Activated T-helper 9 cell treated with anti-CD3 and anti-CD28 coated beads, Interleukin-2, amount 50 U/mL, for 16 hours (primary cell): ENCODE measurements around the gene ZEB2.

Experiments used
- DNase-seq: peaks from one replicate; pipeline ENCODE4 v3.0.0-alpha.2; 2020; ENCODE audit warnings: low read depth

Gene ZEB2

GRCh38 chr2:144449028-144449406 lies 70.9 kb downstream of the ZEB2 start:
- DNase-seq: no peak

- no peak for DNase-seq
Measured at GRCh38 chr2:144448389-144449027, 71.4 kb downstream of the ZEB2 start.

GRCh38 chr2:144447535-144447934 lies 72.4 kb downstream of the ZEB2 start:
- DNase-seq: no peak

- no peak for DNase-seq
Measured at GRCh38 chr2:144446136-144446535, 73.8 kb downstream of the ZEB2 start.

GRCh38 chr2:144445196-144445595 lies 74.7 kb downstream of the ZEB2 start:
- no peak for DNase-seq

- no peak for DNase-seq
Measured at GRCh38 chr2:144443837-144444817, 75.8 kb downstream of the ZEB2 start.

- DNase-seq: no peak
Measured at GRCh38 chr2:144441711-144442141, 78.2 kb downstream of the ZEB2 start.

- DNase-seq: no peak
Measured at GRCh38 chr2:144439993-144440392, 79.9 kb downstream of the ZEB2 start.

GRCh38 chr2:144438801-144439631 lies 80.9 kb downstream of the ZEB2 start:
- no peak for DNase-seq

GRCh38 chr2:144437636-144438035 lies 82.3 kb downstream of the ZEB2 start:
- no peak for DNase-seq

- no peak for DNase-seq
Measured at GRCh38 chr2:144434425-144435222, 85.3 kb downstream of the ZEB2 start.

GRCh38 chr2:144432921-144433320 lies 87.0 kb downstream of the ZEB2 start:
- DNase-seq: no peak

GRCh38 chr2:144431998-144432397 lies 87.9 kb downstream of the ZEB2 start:
- no peak for DNase-seq

- no peak for DNase-seq
Measured at GRCh38 chr2:144431392-144431783, 88.5 kb downstream of the ZEB2 start.

GRCh38 chr2:144430722-144431391 lies 89.1 kb downstream of the ZEB2 start:
- DNase-seq: no peak

- no peak for DNase-seq
Measured at GRCh38 chr2:144429396-144430112, 90.4 kb downstream of the ZEB2 start.

- no peak for DNase-seq
Measured at GRCh38 chr2:144426981-144427479, 92.9 kb downstream of the ZEB2 start.

- DNase-seq: no peak
Measured at GRCh38 chr2:144426355-144426754, 93.6 kb downstream of the ZEB2 start.

GRCh38 chr2:144424559-144425240 lies 95.2 kb downstream of the ZEB2 start:
- no peak for DNase-seq
